Mammary epithelial cell (primary cell): ENCODE measurements around the gene PPP1R13B.

Source experiments
- CTCF ChIP-seq, 2 donors: IDR thresholded peaks in 1 of 2; conservative IDR thresholded peaks in 1 of 2; 2 replicates each; pipeline ENCODE4 v1.5.1; 2011 to 2012; ENCODE audit warnings: inconsistent platforms in 2 of 2, low read length in 2 of 2, mild to moderate bottlenecking in 2 of 2, control low read depth in 1 of 2, low read depth in 1 of 2; ENCODE audit not compliant: insufficient read depth in 1 of 2; ENCODE audit errors: extremely low read depth in 1 of 2
- EZH2 ChIP-seq: IDR thresholded peaks from 2 replicates; pipeline ENCODE4 v1.6.1; 2012; ENCODE audit warnings: low read length, inconsistent platforms, borderline replicate concordance

- TF ChIP-seq CTCF (conservative IDR thresholded peaks at IDR 0.05 in 1 of 2, IDR thresholded peaks at IDR 0.05 in 1 of 2; ENCODE audit: extremely low read depth in 1 of 2, insufficient read depth in 1 of 2, low read depth in 1 of 2, low read length in 2 of 2) (no peak), EZH2 (no peak)
Observed at GRCh38 chr14:103730490-103731035, 116.8 kb downstream of the PPP1R13B start.
